ENCODE measurements around the gene KLK15.
A peak's percentile ranks its signal among the peaks of the same experiment; 100 is the strongest.

Gene KLK15

GRCh38 chr19:50803633-50804419, 29.5 kb downstream of the KLK15 start:
- DNase-seq: no peak
- in situ Hi-C loops (cut with MboI; ENCODE audit: low pct_unique_long_range_greater_than_20kb, low sequenced_read_pairs): no loop called here

- in situ Hi-C loops (cut with MboI; ENCODE audit: low pct_unique_long_range_greater_than_20kb, low sequenced_read_pairs): no loop called here
- no peak for DNase-seq
Measured at GRCh38 chr19:50801107-50801506, 32.3 kb downstream of the KLK15 start.

- DNase-seq: no peak
- in situ Hi-C loops (cut with MboI; ENCODE audit: low pct_unique_long_range_greater_than_20kb, low sequenced_read_pairs): loop anchor here (25.0 kb wide), 1 partner anchor 437 kb away; the partner anchor contains the start of gene NAPSA
Measured at GRCh38 chr19:50799547-50799851, 33.9 kb downstream of the KLK15 start.

GRCh38 chr19:50798659-50799546, 34.5 kb downstream of the KLK15 start:
- DNase-seq: no peak
- in situ Hi-C loops (cut with MboI; ENCODE audit: low pct_unique_long_range_greater_than_20kb, low sequenced_read_pairs): loop anchor here (25.0 kb wide), 1 partner anchor 437 kb away; the partner anchor contains the start of gene NAPSA

- in situ Hi-C loops (cut with MboI; ENCODE audit: low pct_unique_long_range_greater_than_20kb, low sequenced_read_pairs): loop anchor here (25.0 kb wide), 1 partner anchor 436 kb away; the partner anchor contains the start of gene NAPSA
- no peak for DNase-seq
Measured at GRCh38 chr19:50797781-50798658, 35.4 kb downstream of the KLK15 start.

GRCh38 chr19:50797429-50797780, 36.0 kb downstream of the KLK15 start:
- in situ Hi-C loops (cut with MboI; ENCODE audit: low pct_unique_long_range_greater_than_20kb, low sequenced_read_pairs): loop anchor here (25.0 kb wide), 1 partner anchor 435 kb away; the partner anchor contains the start of gene NAPSA
- no peak for DNase-seq

GRCh38 chr19:50796634-50797428, 36.5 kb downstream of the KLK15 start:
- in situ Hi-C loops (cut with MboI; ENCODE audit: low pct_unique_long_range_greater_than_20kb, low sequenced_read_pairs): loop anchor here (25.0 kb wide), 1 partner anchor 435 kb away; the partner anchor contains the start of gene NAPSA
- DNase-seq: no peak

- peak; percentile 53 for DNase-seq
- in situ Hi-C loops (cut with MboI; ENCODE audit: low pct_unique_long_range_greater_than_20kb, low sequenced_read_pairs): loop anchor here (25.0 kb wide), 1 partner anchor 434 kb away; the partner anchor contains the start of gene NAPSA
Measured at GRCh38 chr19:50796128-50796633, 37.2 kb downstream of the KLK15 start.

- in situ Hi-C loops (cut with MboI; ENCODE audit: low pct_unique_long_range_greater_than_20kb, low sequenced_read_pairs): loop anchor here (25.0 kb wide), 1 partner anchor 433 kb away; the partner anchor contains the start of gene NAPSA
- peak; percentile 41 for DNase-seq
Measured at GRCh38 chr19:50795664-50796073, 37.7 kb downstream of the KLK15 start.

GRCh38 chr19:50794876-50795663, 38.3 kb downstream of the KLK15 start:
- peak; percentile 65 for DNase-seq
- in situ Hi-C loops (cut with MboI; ENCODE audit: low pct_unique_long_range_greater_than_20kb, low sequenced_read_pairs): loop anchor here (25.0 kb wide), 1 partner anchor 433 kb away; the partner anchor contains the start of gene NAPSA

GRCh38 chr19:50794074-50794875, 39.1 kb downstream of the KLK15 start:
- DNase-seq: peak; percentile 69
- in situ Hi-C loops (cut with MboI; ENCODE audit: low pct_unique_long_range_greater_than_20kb, low sequenced_read_pairs): loop anchor here (25.0 kb wide), 1 partner anchor 432 kb away; the partner anchor contains the start of gene NAPSA

- in situ Hi-C loops (cut with MboI; ENCODE audit: low pct_unique_long_range_greater_than_20kb, low sequenced_read_pairs): loop anchor here (25.0 kb wide), 1 partner anchor 431 kb away; the partner anchor contains the start of gene NAPSA
- no peak for DNase-seq
Measured at GRCh38 chr19:50793558-50794065, 39.8 kb downstream of the KLK15 start.

- in situ Hi-C loops (cut with MboI; ENCODE audit: low pct_unique_long_range_greater_than_20kb, low sequenced_read_pairs): loop anchor here (25.0 kb wide), 1 partner anchor 430 kb away; the partner anchor contains the start of gene NAPSA
- no peak for DNase-seq
Measured at GRCh38 chr19:50792272-50793250, 40.8 kb downstream of the KLK15 start.

- in situ Hi-C loops (cut with MboI; ENCODE audit: low pct_unique_long_range_greater_than_20kb, low sequenced_read_pairs): loop anchor here (25.0 kb wide), 1 partner anchor 429 kb away; the partner anchor contains the start of gene NAPSA
- DNase-seq: no peak
Measured at GRCh38 chr19:50791594-50792271, 41.6 kb downstream of the KLK15 start.
